Calu3 (cell line): ENCODE measurements around the gene NPC2. TPM values are rescaled to one million over a fixed set of nuclear protein-coding genes. Genes with fewer than 3 reads are reported as not detected.

Source experiments
- BruUV-seq: library from RNA; stranded (reverse); fragments of 400-500 nt; replicated peaks from 2 replicates; lab custom pipeline; 2021; lab: Mats Ljungman, UMichigan
- CTCF ChIA-PET: fragments of 300-600 bp; sonication (Branson Sonifier 250); formaldehyde crosslinking; loops from one replicate; lab custom pipeline; 2022; ENCODE audit warnings: antibody characterized with exemption; lab: Charles Lee
- DNase-seq: peaks from one replicate; pipeline ENCODE4 v3.0.0; 2022
- H3K27ac Mint-ChIP-seq: one replicate; pipeline ENCODE4 v1.8.0; 2022; ENCODE audit warnings: mixed read lengths; ENCODE audit not compliant: unreplicated experiment
- H3K27me3 Mint-ChIP-seq: one replicate; pipeline ENCODE4 v1.8.0; 2022; ENCODE audit warnings: mixed read lengths; ENCODE audit not compliant: unreplicated experiment
- H3K36me3 Mint-ChIP-seq: one replicate; pipeline ENCODE4 v1.8.0; 2022; ENCODE audit warnings: mild to moderate bottlenecking, moderate library complexity, mixed read lengths; ENCODE audit not compliant: insufficient read depth, unreplicated experiment
- H3K4me1 Mint-ChIP-seq: one replicate; pipeline ENCODE4 v1.8.0; 2022; ENCODE audit warnings: mild to moderate bottlenecking, low read depth, mixed read lengths; ENCODE audit not compliant: unreplicated experiment
- H3K4me3 Mint-ChIP-seq: one replicate; pipeline ENCODE4 v1.8.0; 2022; ENCODE audit warnings: mild to moderate bottlenecking, low read depth, moderate library complexity, mixed read lengths; ENCODE audit not compliant: unreplicated experiment
- H3K9me3 Mint-ChIP-seq: one replicate; pipeline ENCODE4 v1.8.0; 2022; ENCODE audit warnings: low read depth, mixed read lengths; ENCODE audit not compliant: unreplicated experiment
- CTCF ChIP-seq: fragments of 200-600 bp; IDR thresholded peaks from one replicate; pipeline ENCODE4 v1.8.0; 2022; ENCODE audit warnings: antibody characterized with exemption; ENCODE audit not compliant: unreplicated experiment
- intact Hi-C: fragments of 100-400 bp; cut with micrococcal nuclease; formaldehyde crosslinking; loops from one replicate; pipeline ENCODE4 v1.10.0; 2022; ENCODE audit not compliant: unreplicated experiment
- total RNA-seq: library from RNA; stranded (reverse); gene quantifications from 2 replicates; pipeline ENCODE4 v1.2.3, GENCODE V29; 2022

The NPC2 gene
- total RNA-seq, 1 experiment from 2014 or later: 142 TPM

DNA sequence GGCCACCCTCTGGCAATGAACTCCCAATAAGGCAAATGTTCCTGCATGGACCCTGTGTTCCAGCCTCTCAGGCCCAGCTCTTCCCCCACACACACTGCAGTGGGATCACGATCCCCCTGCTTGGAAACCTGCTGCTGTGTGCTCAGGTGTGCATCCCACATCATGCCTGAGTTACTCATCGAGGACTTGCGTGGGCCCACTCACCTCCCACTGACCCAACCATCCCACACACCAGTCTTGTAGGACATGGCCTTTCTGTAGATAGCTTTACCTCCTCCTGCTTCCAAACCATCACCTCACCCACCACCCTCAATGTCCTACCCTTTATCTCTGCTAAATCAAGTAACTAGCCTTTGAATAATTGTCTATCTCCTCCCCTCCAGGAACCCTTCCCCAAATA is 24.6 kb downstream of the NPC2 start:
- no peak overlapping the region for H3K4me3 Mint-ChIP-seq
- peaks cover 3% of the 10 kb centered on the region for H3K27me3 Mint-ChIP-seq
- CTCF ChIA-PET: no interaction called here
- no peaks in the 10 kb centered on the region for H3K36me3 Mint-ChIP-seq
- BruUV-seq: no TSS peak
- no peak for TF ChIP-seq CTCF
- intact Hi-C loops: no loop called here
- H3K27ac Mint-ChIP-seq: no peak overlapping the region
- no peak for DNase-seq
- no peaks in the 10 kb centered on the region for H3K4me1 Mint-ChIP-seq
- H3K9me3 Mint-ChIP-seq: no peaks in the 10 kb centered on the region

- H3K4me3 Mint-ChIP-seq: no peak overlapping the region
- intact Hi-C loops: no loop called here
- no peak overlapping the region for H3K27ac Mint-ChIP-seq
- BruUV-seq: no TSS peak
- no peak for DNase-seq
- CTCF ChIA-PET: interaction anchor here (0.6 kb wide), 1 partner anchor 33 kb away, joined by 6 read pairs; no protein-coding TSS in a partner anchor
- H3K4me1 Mint-ChIP-seq: no peaks in the 10 kb centered on the region
- no peaks in the 10 kb centered on the region for H3K36me3 Mint-ChIP-seq
- TF ChIP-seq CTCF: no peak
- H3K27me3 Mint-ChIP-seq: peaks cover 24% of the 10 kb centered on the region
- H3K9me3 Mint-ChIP-seq: no peaks in the 10 kb centered on the region
These were observed 27.8 kb downstream of the NPC2 start for GRCh38 chr14:74465335-74465734.

DNA sequence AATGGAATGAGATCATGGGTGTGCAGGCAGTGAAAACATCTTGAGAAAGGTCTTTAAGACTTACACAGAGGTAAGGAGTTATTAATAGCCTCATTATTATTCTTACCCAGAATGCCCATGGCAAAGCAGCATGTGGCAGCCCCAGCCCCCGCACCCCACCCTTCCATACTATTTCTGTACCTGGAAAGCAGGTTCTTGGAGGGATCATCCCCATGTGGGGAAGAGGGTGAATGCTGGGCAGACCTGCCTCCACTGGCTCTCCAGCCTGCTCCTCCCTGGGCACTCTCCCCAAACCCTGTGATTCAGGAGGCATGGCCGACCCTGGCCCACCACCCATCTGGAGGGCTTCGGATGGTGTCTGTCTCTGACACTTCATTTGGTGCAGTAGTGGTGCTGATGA is 28.3 kb downstream of the NPC2 start:
- BruUV-seq: no TSS peak
- Mint-ChIP-seq H3K27me3 (peaks cover 24% of the 10 kb centered on the region), H3K9me3 (no peaks in the 10 kb centered on the region), H3K4me3 (no peak overlapping the region), H3K36me3 (no peaks in the 10 kb centered on the region), H3K4me1 (no peaks in the 10 kb centered on the region), H3K27ac (no peak overlapping the region)
- no peak for TF ChIP-seq CTCF
- intact Hi-C loops: no loop called here
- DNase-seq: no peak
- CTCF ChIA-PET: no interaction called here

- Mint-ChIP-seq H3K4me3 (no peak overlapping the region), H3K36me3 (no peaks in the 10 kb centered on the region), H3K27ac (no peak overlapping the region), H3K4me1 (no peaks in the 10 kb centered on the region), H3K27me3 (peaks cover 24% of the 10 kb centered on the region), H3K9me3 (no peaks in the 10 kb centered on the region)
- DNase-seq: no peak
- no peak for TF ChIP-seq CTCF
- CTCF ChIA-PET: no interaction called here
- intact Hi-C loops: no loop called here
- BruUV-seq: no TSS peak
These were observed 29.4 kb downstream of the NPC2 start for GRCh38 chr14:74463697-74464096.
